Heart left ventricle (tissue), 16 donors: ENCODE results near the gene EDEM1. TPM values are rescaled to one million over a fixed set of nuclear protein-coding genes. Genes with fewer than 3 reads are reported as not detected.

Experiments
- ATAC-seq, 4 donors: fragments of 200-7000 bp; cut with Tn5 transposase; one replicate each; pipeline ENCODE4 v1.9.1; 2020 to 2022; ENCODE audit warnings: moderate library complexity in 4 of 4, mild to moderate bottlenecking in 3 of 4, moderate number of reproducible peaks in 1 of 4
- DNase-seq, 5 donors: peaks; one replicate each; pipeline ENCODE4 v3.0.0-alpha.2; 2020
- H3K27ac ChIP-seq, 12 donors: fragments of 200-600 bp; sonication (generic) in 4 of 12; one replicate each; pipeline versions ENCODE4 v1.5.0 to v1.8.0; 2016 to 2022; ENCODE audit warnings: mild to moderate bottlenecking in 2 of 12
- H3K27me3 ChIP-seq, 9 donors: fragments of 200-600 bp; sonication (generic) in 2 of 9; one replicate each; pipeline versions ENCODE4 v1.5.1 to v1.8.0; 2016 to 2022; ENCODE audit warnings: mild to moderate bottlenecking in 3 of 9
- H3K36me3 ChIP-seq, 9 donors: fragments of 200-600 bp; sonication (generic) in 2 of 9; one replicate each; pipeline versions ENCODE4 v1.5.0 to v1.8.0; 2018 to 2022; ENCODE audit warnings: mild to moderate bottlenecking in 2 of 9
- H3K4me1 ChIP-seq, 12 donors: fragments of 200-600 bp; sonication (generic) in 4 of 12; one replicate each; pipeline versions ENCODE4 v1.5.0 to v1.8.0; 2016 to 2022; ENCODE audit warnings: mild to moderate bottlenecking in 3 of 12
- H3K4me3 ChIP-seq, 12 donors: fragments of 200-600 bp; sonication (generic) in 4 of 12; one replicate each; pipeline versions ENCODE4 v1.5.0 to v1.8.0; 2017 to 2022; ENCODE audit warnings: mild to moderate bottlenecking in 9 of 12, moderate library complexity in 4 of 12
- H3K9me3 ChIP-seq, 12 donors: fragments of 200-600 bp; sonication (generic) in 4 of 12; one replicate each; pipeline versions ENCODE4 v1.5.0 to v1.8.0; 2016 to 2022; ENCODE audit warnings: mild to moderate bottlenecking in 1 of 12
- POLR2A ChIP-seq, 2 donors: fragments of 450-650 bp; IDR thresholded peaks; one replicate each; pipeline ENCODE4 v1.6.1; 2017; ENCODE audit warnings: antibody characterized with exemption in 2 of 2, mild to moderate bottlenecking in 2 of 2, moderate library complexity in 2 of 2
- WGBS, 4 donors: extraction: QIAGEN DNeasy Blood & Tissue Kit in 2 of 4; methylation state at CpG; one replicate each; pipeline versions ENCODE4 v1.1.5 to v1.1.7; 2013 to 2018; 5-methylcytosine and 5-hydroxymethylcytosine counted together
- intact Hi-C, 10 donors: fragments of 100-400 bp; cut with DNase I; formaldehyde crosslinking; loops; one replicate each; pipeline versions ENCODE4 v1.11.1 to v1.14.2; 2022
- polyA plus RNA-seq, 2 donors: library from polyadenylated mRNA; stranded (reverse); fragments of 200-250 nt; gene quantifications; one replicate each; pipeline ENCODE4 v1.2.3, GENCODE V29; 2013
- total RNA-seq, 9 donors: library from RNA; depleted of rRNA in 2 of 9; stranded (reverse); fragments of >200 nt in 2 of 9; fragmentation: NEBNext Ultra II Directional in 3 of 9; extraction: Animal tissue kit (Norgen Biotek cat#: 25700) in 3 of 9; gene quantifications; one replicate each; pipeline versions ENCODE4 v1.1.0 to v1.2.4, GENCODE V29; 2016 to 2023
- TF ChIP-seq, protein P1 (sequence below), 12 donors: fragments of 200-600 bp; sonication (generic) in 4 of 12; IDR thresholded peaks; one replicate each; pipeline versions ENCODE4 v1.5.0 to v1.8.0; 2018 to 2022; ENCODE audit warnings: antibody characterized with exemption in 12 of 12, mild to moderate bottlenecking in 5 of 12
- donor health status: ischemic (EF 13 %, LVEDD 7.1; RV severe dilation, severe dysfunction).
- donor health status: healthy with polysubstance abuse.
- donor health status: DM: no; HTN: yes; CAD: no.
- donor health status: DM: no; HTN: no; CAD: no.
- donor health status: ischemic (EF 25% LVEDD 6.9; RV normal size, moderate dysfunction).
- donor health status: ischemic (EF 25% LVEDD 5.7; RV mildly dilated, moderate dysfunction).
- donor health status: healthy.
- donor health status: DM: yes; HTN: yes; CAD: no.
- donor health status: ischemic (EF 35%, LVEDD 5.7; RV mildly dilated, moderate dysfunction).
- donor health status: nonischemic (EF 11% LVEDD 7.7; RV severe dilation, severe dysfunction).
- donor health status: DM: yes; HTN: yes; CAD: no.
- donor health status: PGD.
- donor health status: ischemic (EF 29% LVEDD 5.4; RV normal size, mild dysfunction).
- donor health status: nonischemic (EF 23%, LVEDD 6.1; RV moderate dilation, normal function).

The EDEM1 gene
- total and polyA plus RNA-seq, 11 donors = 1.9 to 24.6 (median 9.5) TPM

- ATAC-seq (no peak), DNase-seq (no peak)
- Histone ChIP-seq H3K4me1 (peaks cover 0 to 14% (median 0%) of the 10 kb centered on the region in 12 donors), H3K27ac (no peak overlapping the region), H3K9me3 (no peaks in the 10 kb centered on the region), H3K4me3 (no peak overlapping the region), H3K27me3 (no peaks in the 10 kb centered on the region), H3K36me3 (peaks cover 0 to 29% (median 11%) of the 10 kb centered on the region in 9 donors)
- intact Hi-C loops = loop anchor here in 2 of 10 donors (10.0 kb wide), 2 partner anchors 1572 to 1582 kb away; no protein-coding TSS in a partner anchor
- no peak for TF ChIP-seq POLR2A (IDR thresholded peaks at IDR 0.05)
- TF ChIP-seq, protein P1, sequence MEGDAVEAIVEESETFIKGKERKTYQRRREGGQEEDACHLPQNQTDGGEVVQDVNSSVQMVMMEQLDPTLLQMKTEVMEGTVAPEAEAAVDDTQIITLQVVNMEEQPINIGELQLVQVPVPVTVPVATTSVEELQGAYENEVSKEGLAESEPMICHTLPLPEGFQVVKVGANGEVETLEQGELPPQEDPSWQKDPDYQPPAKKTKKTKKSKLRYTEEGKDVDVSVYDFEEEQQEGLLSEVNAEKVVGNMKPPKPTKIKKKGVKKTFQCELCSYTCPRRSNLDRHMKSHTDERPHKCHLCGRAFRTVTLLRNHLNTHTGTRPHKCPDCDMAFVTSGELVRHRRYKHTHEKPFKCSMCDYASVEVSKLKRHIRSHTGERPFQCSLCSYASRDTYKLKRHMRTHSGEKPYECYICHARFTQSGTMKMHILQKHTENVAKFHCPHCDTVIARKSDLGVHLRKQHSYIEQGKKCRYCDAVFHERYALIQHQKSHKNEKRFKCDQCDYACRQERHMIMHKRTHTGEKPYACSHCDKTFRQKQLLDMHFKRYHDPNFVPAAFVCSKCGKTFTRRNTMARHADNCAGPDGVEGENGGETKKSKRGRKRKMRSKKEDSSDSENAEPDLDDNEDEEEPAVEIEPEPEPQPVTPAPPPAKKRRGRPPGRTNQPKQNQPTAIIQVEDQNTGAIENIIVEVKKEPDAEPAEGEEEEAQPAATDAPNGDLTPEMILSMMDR (IDR thresholded peaks at IDR 0.05) = no peak
- WGBS, 4 donors = 85 to 90% (median 88%) methylated on average over 10 to 13 of the region's 13 CpGs
Measured at GRCh38 chr3:5222283-5223005, 34.9 kb downstream of the EDEM1 start.

DNA sequence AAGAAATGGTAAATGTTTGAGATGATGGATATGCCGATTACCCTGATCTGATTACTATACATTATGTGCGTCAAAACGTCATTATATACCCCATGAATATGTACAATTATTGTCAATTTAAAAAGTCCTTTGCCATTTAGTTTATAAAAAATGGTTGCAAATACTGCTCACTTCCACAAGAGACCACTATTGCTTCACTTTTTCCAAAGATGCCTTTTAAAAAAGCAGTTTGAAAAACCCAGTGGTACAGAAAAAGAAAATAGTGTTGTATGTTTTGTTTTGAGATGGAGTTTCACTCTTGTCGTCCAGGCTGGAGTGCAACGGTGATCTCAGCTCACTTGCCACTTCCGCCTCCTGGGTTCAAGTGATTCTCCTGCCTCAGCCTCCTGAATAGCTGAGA is 39.3 kb downstream of the EDEM1 start:
- H3K27me3 ChIP-seq = peaks cover 0 to 3% (median 0%) of the 10 kb centered on the region in 9 donors
- H3K4me1 ChIP-seq = peaks cover 0 to 9% (median 0%) of the 10 kb centered on the region in 12 donors
- TF ChIP-seq, protein P1 (IDR thresholded peaks at IDR 0.05) = peak in 10 of 12 donors; percentile 28 to 63 (median 40)
- TF ChIP-seq POLR2A (IDR thresholded peaks at IDR 0.05) = no peak
- intact Hi-C loops = loop anchor here in 2 of 10 donors (10.0 kb wide), 2 partner anchors 1568 to 1578 kb away; no protein-coding TSS in a partner anchor
- no peak overlapping the region for H3K27ac ChIP-seq
- DNase-seq (no peak), ATAC-seq (no peak)
- no peaks in the 10 kb centered on the region for H3K36me3 ChIP-seq
- H3K4me3 ChIP-seq = no peak overlapping the region
- WGBS, 4 donors = 35 to 60% (median 51%) methylated on average over 6 of the region's 6 CpGs
- H3K9me3 ChIP-seq = no peaks in the 10 kb centered on the region

GRCh38 chr3:5227812-5228211 is 40.3 kb downstream of the EDEM1 start:
- no peak overlapping the region for H3K27ac ChIP-seq
- H3K4me3 ChIP-seq = no peak overlapping the region
- TF ChIP-seq POLR2A (IDR thresholded peaks at IDR 0.05) = no peak
- TF ChIP-seq, protein P1 (IDR thresholded peaks at IDR 0.05) = no peak
- H3K36me3 ChIP-seq = no peaks in the 10 kb centered on the region
- ATAC-seq (no peak), DNase-seq (no peak)
- H3K9me3 ChIP-seq = no peaks in the 10 kb centered on the region
- H3K27me3 ChIP-seq = peaks cover 0 to 3% (median 0%) of the 10 kb centered on the region in 9 donors
- 26 to 47% (median 35%) methylated on average over 6 of the region's 6 CpGs for WGBS, 4 donors
- intact Hi-C loops = loop anchor here in 2 of 10 donors (10.0 kb wide), 2 partner anchors 1567 to 1577 kb away; no protein-coding TSS in a partner anchor
- peaks cover 0 to 11% (median 0%) of the 10 kb centered on the region in 12 donors for H3K4me1 ChIP-seq

DNA sequence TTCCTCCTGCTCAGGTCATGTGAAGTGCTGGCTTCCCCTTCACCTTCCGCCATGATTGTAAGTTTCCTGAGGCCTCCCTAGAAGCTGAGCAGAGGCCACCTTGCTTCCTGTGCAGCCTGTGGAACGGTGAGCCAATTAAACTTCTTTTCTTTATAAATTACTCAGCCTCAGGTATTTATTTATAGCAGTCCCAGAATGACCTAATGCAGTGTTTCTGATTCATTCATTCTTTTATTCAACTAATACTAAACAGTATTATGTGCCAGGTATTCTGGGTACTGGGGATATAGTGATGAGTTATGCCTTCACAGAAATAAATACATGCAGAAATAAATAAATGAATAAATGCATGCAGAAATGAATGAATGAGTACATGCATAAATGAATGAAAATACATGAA is 41.9 kb downstream of the EDEM1 start:
- Histone ChIP-seq H3K4me3 (no peak overlapping the region), H3K27me3 (peaks cover 0 to 3% (median 0%) of the 10 kb centered on the region in 9 donors), H3K36me3 (no peaks in the 10 kb centered on the region), H3K27ac (no peak overlapping the region), H3K4me1 (peaks cover 0 to 11% (median 0%) of the 10 kb centered on the region in 12 donors), H3K9me3 (no peaks in the 10 kb centered on the region)
- DNase-seq (no peak), ATAC-seq (no peak)
- WGBS, 4 donors = 60 to 74% (median 67%) methylated on average over 2 of the region's 2 CpGs
- no peak for TF ChIP-seq POLR2A (IDR thresholded peaks at IDR 0.05)
- TF ChIP-seq, protein P1 (IDR thresholded peaks at IDR 0.05) = no peak
- intact Hi-C loops = loop anchor here in 2 of 10 donors (10.0 kb wide), 2 partner anchors 1565 to 1575 kb away; no protein-coding TSS in a partner anchor
